Activated naive CD4-positive, alpha-beta T cell treated with anti-CD3 and anti-CD28 coated beads, Interleukin-2, amount 50 U/mL, for 16 hours (primary cell): ENCODE results near the gene BZW1.

Source experiments
- DNase-seq: peaks from one replicate; pipeline ENCODE4 v3.0.0-alpha.2; 2020

Gene BZW1

DNA sequence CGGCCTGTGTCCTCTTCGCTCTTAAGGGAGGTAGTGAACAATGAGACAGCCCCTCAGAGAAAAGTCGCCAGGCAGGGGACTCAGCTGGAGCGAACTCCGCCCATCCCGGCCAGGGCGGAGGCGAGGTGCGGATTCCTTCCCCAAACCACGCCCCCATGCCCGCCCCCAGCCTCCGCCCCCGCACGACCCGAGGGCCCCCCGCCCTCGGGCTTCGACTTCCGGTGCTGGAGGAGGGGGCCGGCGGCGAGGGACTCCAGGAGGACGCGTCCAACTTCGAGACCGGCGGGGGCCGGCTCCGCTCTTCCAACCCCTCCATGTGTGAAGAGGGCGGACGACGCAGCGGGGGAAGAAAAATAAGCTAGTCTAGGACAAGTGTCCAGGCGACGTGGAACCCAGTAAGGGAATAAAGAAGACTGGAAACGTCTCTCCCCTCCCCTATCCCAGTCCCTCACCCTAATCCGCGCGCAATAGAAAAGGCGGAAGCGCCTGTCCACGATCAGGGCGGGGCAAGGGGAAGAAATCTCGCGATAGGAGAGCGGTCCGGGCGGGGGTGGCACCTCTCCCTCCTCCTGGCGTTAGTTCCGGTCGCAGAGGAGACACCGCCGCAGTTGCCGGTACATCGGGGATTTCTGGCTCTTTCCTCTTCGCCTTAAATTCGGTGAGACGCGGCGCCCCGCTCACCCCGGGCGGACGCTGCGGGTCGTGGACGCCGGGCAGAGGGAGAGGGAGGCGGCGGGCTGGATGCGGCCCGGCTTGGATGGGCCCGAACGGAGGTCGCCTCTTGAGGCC is at the start of gene BZW1:
Gene BZW1 (plus strand): TSS at position 578 of the 789 bp plus-strand sequence. CDS start 1,308 bp downstream, outside the sequence.
- peak; percentile 96 for DNase-seq

DNA sequence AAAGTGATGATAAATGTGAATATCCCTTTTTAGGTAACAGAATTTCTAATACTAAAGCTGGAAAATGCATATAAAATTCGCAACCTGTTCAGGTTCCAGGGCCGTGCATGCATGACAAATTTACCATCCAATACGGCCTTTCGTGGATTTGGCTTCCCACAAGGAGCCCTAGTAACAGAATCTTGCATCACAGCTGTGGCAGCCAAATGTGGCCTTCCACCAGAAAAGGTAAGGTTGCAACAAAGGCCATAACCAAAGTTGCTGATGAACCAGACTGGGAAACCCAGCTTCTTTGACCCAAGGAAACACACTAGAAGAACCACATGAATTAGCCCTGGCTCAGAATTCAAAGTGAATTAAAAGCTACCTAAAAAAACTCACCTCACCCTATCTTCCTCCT is 49.6 kb upstream of the BZW1 start:
- no peak for DNase-seq

DNA sequence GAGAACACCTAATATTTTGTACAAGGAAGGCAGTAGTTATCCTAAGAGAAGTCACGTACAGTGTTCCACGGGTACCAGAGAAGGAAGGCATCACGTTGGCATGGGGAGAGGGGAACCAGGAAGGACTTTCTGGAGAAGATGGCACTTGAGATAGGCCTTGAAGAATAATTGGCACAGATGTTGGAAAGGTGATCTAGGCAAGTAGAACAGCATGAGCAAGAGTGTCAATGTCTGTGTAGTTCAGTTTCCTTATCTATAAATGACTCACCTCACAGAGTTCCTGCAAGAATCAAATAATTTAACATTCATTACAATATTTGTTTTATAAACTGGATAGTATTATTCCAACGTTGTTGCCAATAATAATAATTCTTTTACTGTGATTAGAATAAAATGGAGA is 48.3 kb upstream of the BZW1 start:
- no peak for DNase-seq

DNA sequence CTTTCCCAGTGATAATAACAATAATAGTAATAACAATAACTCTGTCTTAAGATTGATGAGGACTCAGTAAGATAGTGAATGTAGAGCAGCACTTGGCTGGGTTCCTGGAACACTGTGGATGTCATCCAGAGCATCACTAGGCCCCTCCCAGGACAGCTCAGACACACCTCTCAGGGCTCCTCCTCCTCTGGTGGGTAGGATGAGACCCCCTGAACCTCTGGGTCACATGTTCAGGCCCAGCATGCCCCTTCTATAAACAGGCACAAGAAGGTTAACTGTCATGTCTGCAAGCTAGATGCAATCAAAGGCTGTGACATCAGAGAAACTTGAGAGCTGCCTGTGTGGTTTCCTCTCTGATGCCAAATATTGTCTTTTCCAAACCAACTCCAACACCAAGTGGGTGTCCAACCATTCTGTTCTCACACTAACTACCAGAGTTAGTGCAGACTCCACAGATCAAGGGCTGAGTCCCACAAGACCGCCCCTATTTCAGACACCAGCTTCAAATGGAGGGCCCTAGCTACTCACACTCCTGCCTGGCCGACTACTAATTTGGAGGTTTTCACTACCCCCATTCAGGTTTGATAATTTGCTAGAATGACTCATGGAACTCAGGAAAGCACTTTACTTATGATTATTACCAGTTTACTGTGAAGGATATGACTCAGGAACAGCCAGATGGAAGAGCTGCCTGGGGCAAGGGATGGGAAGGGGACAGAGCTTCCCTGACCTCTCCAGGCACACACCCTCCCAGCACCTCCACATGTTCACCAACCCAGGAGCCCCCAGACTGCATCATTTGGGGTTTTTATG is 46.4 kb upstream of the BZW1 start:
- DNase-seq, result peak; percentile 22

DNA sequence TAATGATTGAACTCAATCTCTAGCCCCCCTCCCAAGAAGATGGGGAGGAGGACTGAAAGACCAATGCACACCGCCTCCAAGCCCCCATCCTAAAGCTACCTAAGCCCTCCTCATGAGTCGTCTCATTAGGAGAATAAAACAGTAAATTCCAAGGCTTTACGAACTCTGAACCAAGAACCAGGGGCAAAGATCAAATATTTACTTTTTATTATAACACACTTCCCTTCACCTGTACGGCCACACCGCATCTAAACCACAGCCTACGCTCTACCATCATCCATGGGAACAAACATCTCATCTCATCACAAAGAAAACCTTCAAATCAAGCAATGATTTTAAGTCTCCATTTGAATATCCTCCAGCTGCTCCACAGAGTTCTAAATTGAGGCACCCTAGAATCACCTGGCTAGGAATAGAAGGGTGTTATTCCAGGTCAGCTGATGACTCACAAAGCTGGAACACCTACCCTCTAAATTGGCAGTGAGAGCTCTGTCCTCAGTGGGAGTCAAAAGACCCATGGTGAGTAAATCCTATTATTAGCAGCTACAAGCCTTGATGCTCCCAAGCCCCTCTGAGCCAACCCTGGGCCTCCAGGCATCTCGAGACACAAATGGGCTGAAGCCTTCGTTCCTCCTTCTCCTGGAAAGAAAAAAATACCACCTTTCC is 45.6 kb upstream of the BZW1 start:
- no peak for DNase-seq

DNA sequence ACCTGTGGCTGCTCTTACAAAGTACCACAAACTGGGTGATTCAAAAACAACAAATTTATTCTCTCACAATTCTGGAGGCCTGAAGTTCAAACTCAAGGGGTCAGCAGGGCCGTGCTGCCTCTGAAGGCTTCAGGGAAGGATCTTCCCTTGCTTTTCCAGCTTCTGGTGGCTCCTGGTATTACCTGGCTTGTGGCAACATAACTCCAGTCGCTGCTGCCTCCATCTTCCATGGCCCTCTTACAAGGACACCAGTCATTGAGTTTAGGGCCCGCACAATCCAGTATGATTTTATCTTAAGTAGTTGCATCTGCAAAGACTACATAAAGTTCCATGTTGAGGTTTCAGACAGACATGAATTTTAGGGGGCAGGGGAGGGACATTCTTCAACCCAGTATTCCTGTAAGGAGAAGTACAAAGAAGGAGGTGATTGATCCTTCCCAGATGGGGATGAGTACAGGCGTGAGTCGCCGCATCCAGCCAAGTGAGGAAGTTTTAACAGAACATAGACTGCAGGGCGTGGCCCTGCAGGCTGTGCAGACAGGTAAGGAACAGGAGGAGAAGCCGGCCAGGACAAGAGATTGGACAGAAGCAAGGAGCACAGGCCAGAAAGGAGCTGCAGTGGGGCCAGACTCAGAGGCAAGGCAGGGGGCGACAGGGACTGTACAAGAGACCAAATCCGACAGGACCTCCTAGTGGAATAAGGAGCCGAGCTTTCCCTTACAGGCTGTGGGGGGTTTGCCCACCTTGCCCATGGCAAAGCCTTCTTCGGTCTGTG is 44.4 kb upstream of the BZW1 start:
- DNase-seq, result no peak

DNA sequence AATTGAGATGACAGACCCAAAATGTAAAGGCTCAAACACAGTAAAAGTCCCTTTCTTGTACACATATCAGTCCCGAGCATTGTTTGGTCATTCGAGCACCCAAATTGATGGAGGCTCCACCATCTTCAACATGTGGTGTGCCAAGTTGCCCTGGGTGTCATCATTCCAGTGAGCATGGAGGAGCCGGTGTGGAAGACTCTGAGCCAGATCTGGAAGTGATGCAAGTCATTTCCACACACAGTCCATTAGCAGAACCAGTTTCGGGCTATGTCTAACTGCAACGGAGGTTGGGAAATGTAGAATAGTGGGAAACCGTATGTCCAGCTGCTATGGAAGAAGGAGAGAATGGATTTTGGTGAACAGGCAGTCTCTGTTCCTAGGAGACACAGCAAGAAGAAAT is 40.9 kb upstream of the BZW1 start:
- no peak for DNase-seq

DNA sequence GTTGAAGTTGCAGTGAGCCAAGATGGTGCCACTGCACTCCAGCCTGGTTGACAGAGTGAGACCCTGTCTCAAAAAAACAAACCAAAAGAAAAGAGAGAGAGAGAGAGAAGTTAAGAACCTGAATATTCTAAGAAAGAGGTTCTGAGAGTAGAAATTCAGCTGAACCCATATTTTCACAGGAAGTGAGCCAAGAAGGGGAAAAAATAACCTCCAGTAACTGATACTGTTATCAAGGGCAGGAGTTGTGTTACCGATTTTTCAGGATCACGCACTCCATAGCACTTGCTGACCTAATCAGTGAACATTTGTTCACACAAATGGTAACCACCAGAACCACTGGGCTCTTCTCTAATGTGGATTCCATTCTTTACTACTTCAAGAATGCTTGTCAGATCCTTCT is 39.1 kb upstream of the BZW1 start:
- DNase-seq, result no peak

DNA sequence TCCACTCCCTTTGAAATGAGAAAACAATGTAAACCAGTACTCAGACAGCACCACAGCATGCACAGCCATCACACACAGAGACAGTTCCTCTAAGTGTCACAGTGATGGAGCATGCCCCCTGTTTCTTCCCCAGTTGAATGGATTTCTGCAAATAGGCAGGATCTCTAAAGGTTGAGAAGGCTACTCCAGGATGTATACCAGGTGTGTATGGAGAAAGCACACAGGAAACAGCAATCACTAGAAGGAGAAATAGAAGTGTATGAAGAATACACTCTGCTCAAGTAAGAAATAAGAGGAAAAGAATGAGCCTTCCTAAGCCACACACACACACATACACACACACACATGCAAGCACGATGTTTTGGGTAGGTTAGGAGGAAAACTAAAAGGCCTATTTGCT is 38.6 kb upstream of the BZW1 start:
- no peak for DNase-seq

DNA sequence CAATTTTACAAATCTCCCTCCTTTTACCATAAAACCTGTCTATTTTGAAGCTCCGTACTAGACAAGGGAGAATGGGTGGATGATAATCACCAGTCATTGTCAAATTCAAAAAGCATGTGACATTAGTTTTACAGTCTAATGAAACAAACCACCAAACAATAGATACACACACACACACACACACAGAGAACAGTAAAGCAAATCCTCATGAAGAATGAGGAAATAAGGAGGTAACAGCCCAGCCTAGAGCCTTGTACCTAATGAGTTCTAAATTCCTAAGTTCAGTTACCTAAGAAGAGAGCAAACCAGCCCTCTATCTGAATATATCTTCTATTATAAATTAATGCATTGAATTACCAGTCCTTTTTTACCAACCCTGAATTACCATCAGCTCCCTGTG is 36.8 kb upstream of the BZW1 start:
- no peak for DNase-seq

DNA sequence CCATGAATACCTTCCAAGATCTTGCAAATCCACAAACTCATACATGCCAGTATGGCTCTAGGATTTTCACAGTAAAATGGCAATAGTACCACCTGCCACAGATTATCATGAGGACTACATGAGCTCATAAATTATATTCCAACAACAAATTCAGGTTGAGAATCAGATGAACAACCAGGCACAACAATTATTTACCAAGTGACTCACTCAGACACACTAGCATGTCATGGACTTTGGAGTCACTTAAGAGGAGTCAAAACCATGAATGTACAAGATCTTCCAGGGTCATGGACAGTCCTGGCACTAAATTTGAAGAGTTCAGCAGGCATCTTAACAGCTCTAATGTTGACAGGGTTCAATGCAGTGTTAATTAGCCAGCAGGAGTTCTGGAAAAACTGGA is 34.4 kb upstream of the BZW1 start:
- DNase-seq, result no peak

DNA sequence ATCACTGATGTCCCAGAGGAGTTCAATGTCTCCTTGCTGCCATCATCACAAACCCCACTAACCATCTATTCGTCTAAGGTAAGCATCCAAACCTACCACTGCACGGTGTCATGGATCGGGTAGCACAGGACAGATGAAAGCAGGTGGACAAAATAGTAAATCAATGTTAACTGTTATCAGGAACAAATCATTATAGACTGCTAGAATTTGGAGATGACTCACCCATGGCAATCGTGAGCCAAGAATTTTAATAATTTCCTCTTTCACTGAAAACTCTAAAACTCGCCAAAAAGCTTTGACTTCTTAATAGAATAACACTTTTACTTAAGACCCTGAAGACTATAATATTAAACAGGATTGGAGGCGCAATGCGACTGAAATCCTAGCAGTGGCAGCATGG is 33.7 kb upstream of the BZW1 start:
- DNase-seq, result no peak

DNA sequence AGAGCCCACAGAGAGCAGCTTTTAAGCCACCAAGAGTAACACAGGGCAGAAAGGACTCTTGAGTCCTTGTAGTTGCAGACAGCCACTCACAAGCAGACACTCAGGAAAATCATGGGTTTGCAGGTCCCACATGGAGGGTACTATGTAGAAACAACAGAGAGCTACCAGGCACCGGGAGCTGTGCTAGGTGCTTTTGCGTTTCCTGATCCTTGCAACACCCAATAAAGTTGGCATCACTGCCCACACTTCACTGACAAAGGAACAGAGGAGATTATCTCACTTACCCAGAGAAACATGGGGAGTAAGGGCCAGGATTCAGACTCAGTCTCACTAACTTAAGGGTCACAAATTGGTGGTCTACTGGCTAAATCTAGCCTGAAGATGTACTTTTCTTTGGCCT is 32.5 kb upstream of the BZW1 start:
- DNase-seq, result no peak

DNA sequence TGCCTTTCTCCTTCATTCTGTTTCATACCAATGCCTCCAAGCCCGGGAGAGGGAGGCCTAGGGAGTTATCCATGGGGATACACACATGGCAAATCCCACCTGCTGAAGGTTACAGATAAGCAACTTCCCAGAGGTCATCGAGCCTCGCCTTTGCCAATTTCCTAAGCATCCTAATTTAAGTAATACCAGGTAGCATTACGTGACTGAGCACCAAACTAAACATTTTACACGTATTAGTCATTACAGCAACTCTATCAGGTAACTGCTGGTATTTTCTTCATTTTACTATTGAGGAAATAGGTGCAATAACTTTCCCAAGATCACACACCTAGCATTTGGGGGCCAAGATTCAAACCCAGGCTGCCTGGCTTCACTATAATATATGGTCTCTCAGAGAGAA is 30.1 kb upstream of the BZW1 start:
- no peak for DNase-seq

DNA sequence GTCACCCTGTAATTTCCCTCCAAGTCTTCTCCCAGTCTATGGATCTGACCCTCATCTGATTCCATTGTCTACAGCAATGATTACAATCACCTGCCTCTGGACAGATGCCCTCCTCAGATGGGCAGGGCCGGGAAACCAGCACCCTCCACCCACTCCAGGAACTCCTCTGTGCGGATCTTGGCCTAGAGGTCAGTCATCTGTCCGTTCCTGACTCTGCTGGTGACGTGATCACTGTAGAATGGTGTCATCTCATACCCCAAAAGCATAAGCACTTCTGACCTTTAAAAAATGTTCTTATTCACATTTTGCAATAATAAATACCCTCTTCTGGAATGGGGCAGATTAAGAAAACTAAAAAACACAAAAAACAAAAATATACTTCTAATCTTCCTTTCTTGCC is 29.5 kb upstream of the BZW1 start:
- no peak for DNase-seq

DNA sequence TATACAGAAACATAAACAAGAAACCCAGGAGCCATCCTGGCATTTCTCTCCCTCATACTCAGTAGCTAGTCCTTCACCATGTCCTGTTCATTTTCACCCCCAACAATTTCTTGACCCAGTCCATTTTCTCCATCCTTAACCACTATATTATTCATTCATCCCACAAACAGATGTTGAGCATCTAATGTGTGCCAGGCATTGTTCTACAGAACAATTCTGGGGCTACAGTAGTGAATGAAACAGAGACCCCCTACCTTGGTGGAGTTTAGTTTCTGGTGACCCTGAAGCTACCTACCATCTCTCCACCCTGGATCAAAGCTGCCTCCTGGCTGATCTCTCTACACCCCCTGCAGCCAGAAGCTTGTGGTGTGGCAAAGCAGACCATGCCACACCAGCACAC is 27.5 kb upstream of the BZW1 start:
- no peak for DNase-seq

DNA sequence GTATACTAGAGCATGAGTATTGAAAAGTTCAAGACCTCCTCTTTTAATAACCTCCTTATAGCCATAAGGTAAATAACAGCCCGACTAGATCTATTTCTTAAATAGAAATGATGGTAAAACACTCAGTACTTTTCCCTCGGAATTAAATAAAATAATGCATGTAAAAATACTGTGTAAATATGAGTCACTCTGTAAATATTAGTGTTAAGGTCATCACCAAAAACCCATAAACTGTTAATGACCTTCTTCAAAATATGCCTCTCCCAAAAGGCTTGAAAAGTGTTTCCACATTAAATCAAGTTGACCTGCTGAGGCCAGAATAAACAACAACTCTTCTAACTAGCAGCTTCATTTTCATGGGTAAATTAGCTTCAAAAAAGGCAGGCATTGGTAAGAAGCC is 25.3 kb upstream of the BZW1 start:
- no peak for DNase-seq

DNA sequence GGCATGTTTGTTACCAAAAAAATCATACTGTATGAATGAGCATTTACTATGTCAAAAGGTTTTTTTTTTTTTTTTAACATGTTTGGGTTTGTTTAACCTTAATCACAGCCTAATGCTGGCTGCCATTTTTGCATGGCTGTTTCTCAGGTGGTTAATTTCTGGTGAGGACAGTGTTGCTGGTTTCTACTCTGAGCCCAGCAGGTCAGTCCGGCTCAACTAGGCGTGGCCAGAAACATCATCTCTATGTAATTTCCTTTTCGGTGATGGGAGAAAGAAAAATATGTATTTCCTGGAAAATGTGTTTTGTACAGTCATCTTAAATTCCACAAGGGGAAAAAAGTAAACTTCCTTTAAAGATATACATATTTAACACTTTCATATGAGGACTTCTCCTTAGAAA is 24.9 kb upstream of the BZW1 start:
- no peak for DNase-seq

DNA sequence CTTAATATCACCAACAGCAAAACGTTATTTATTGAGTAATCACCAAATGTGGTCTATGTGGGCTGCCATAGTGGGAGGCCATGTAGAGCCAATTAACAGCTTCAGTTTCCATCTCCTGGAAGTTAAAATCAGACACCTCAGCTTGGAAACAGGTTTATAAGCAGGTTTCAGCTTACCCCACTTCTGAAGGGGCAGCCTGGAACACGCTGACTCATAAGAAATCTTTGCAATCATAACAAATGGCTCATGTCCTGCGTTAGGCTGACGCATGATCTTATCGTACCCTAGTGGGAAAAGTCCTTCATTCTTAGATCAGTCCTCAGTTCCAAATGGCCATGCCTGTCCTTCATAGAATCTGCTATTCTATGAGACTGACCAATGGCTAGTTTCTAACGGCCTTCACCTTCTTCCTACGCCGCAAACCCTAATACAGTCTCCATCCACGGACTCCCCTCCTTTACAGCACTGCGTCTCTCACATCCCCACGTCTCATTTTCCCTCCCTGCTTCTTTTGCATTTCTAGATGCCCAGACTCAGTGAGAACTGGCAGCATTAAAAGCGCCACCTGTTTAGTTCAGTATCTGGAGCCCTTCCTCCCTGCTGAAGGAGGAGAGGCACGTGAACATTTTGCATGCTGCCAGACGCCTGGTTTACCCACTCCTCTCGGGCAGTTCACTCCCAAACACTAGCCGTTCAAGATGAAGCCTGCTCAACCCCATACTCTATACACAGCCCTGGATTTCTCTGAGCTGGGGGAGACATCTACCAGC is 24.2 kb upstream of the BZW1 start:
- no peak for DNase-seq

DNA sequence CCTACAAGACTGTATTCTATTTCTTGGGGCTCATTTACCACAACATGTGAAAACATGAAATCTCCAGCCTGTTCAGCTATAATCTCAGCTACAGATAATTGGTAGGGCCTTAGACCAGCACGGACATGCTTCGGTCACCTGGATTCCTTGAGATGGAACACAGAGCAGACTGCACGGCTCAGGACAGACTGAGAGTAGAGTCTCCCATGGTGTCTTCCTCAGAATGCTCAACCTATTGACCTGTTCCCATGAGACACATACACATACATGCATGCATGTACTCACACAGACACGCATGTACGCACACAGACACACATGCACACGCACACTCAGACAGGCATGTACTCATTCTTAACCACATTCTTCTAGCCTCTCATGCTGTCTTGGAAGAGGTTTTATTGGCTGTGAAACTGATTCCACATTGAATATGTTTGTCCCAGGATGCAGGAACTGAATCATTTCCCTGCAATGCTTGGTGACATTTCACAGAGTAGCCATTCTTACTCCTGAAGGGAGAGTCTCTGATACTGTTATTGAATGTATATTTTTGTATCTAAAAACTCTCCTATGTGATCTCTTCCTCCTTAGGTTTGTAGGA is 23.5 kb upstream of the BZW1 start:
- DNase-seq, result no peak

DNA sequence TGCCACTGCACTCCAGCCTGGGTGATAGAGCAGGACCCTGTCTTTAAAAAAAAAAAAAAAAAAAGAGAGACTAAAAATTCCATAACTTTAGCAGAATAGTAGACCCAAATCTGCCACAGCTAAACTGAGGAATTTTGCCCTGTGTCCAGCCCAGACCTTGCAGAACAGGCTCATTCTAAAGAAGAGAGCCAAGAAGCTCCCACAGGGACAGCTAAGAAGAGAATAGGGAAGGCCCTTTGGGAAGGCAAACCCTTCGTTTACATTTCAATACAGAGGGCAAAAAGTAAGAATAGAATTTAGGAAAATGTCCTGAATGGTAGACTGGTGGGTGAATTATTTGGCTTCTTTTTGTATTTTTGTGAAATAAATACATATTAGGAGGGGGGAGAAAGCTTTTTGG is 21.5 kb upstream of the BZW1 start:
- DNase-seq, result no peak

DNA sequence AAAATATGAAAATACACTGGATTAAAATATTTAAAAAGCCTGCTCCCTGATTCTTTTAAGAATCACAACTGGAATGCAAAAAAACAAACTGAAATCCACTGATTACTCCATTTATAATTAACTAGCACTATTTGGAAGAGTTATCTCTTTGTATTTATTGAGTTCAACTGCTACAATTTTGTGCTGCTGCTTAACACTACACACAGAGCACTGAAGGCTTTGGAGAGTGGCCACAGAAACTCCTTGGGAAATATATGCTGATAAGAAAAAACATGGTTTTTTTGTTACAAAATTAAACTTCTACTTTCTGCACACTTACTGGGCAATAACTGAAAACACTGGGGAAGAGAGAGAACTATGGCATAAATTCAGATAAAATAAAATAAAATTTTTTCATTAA is 19.8 kb upstream of the BZW1 start:
- DNase-seq, result no peak
